ENCODE results near the gene TMOD4. TPM values are rescaled to one million over a fixed set of nuclear protein-coding genes. Genes with fewer than 3 reads are reported as not detected.
"Not testable (repeated sequence)": the region's sequence is repeated elsewhere in the genome, so short reads cannot be mapped to it uniquely, and the experiment has no call there.

TMOD4 gene
- total RNA-seq, 2 experiments from 2014 or later = 1.4 TPM; not detected in 1

DNA sequence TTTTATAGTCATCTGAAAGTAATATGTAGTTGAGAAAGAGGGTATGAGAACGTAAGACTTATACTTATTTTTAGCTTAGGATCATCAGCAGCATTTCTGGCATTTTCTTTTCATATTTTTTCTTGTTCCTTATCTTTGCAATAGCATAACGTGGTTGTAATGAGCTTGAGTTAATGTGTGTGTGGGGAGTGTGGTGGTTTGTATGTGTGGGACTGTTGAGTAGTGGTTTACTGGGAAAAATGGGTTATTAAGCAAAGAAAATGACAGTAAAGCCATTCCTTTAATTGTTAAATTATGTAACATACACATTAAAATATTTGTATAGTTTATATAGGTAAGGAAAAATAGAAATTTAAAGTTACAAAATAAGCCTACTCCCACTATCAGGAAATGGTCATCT, 37.8 kb upstream of the TMOD4 start:
- Histone ChIP-seq H3K36me3 (ENCODE audit: insufficient read depth, low read length) (peaks cover 66% of the 10 kb centered on the region), H3K4me1 (ENCODE audit: insufficient read depth, low read length, poor library complexity, severe bottlenecking) (no peaks in the 10 kb centered on the region), H3K79me2 (ENCODE audit: insufficient read depth, low read depth, low read length) (peaks cover 79% of the 10 kb centered on the region), H3K4me3 (ENCODE audit: low read depth, low read length, poor library complexity, severe bottlenecking) (no peak overlapping the region), H3K27ac (ENCODE audit: low read depth, low read length, poor library complexity, severe bottlenecking) (no peak overlapping the region), H2AFZ (ENCODE audit: low read length) (no peak overlapping the region), H3K9me3 (ENCODE audit: low read length) (no peaks in the 10 kb centered on the region), H4K20me1 (ENCODE audit: insufficient read depth, low read length) (peaks cover 4% of the 10 kb centered on the region; the same call in 1 of the 2 replicates), H3K4me2 (ENCODE audit: low read length) (no peak overlapping the region), H3K9me2 (ENCODE audit: insufficient read depth, low read length) (no peaks in the 10 kb centered on the region)
- BruUV-seq (replicated peaks) = TSS peak; percentile 37
- ChIA-PET POLR2A (interaction anchor here (0.5 to 1.3 kb wide), 4 partner anchors 13 to 186 kb away, joined by 3 read pairs; partner anchors contain the start of genes PIP5K1A and PSMB4), CTCF (ENCODE audit: unreplicated experiment) (no interaction called here)
- intact Hi-C loops (cut with micrococcal nuclease; ENCODE audit: unreplicated experiment) = no loop called here
- TF ChIP-seq EZH2phosphoT487 (IDR thresholded peaks at IDR 0.05; ENCODE audit: borderline replicate concordance, low read depth, low read length) (no peak), CTCF (conservative IDR thresholded peaks at IDR 0.05; ENCODE audit: low read length) (no peak)
- no peak for DNase-seq (ENCODE audit: low spot score)

- Histone ChIP-seq H3K9me2 (ENCODE audit: insufficient read depth, low read length) (no peaks in the 10 kb centered on the region), H3K79me2 (ENCODE audit: insufficient read depth, low read depth, low read length) (peaks cover 77% of the 10 kb centered on the region), H3K4me1 (ENCODE audit: insufficient read depth, low read length, poor library complexity, severe bottlenecking) (no peaks in the 10 kb centered on the region), H3K4me2 (ENCODE audit: low read length) (no peak overlapping the region), H2AFZ (ENCODE audit: low read length) (no peak overlapping the region), H3K27ac (ENCODE audit: low read depth, low read length, poor library complexity, severe bottlenecking) (no peak overlapping the region), H4K20me1 (ENCODE audit: insufficient read depth, low read length) (peaks cover 4% of the 10 kb centered on the region; the same call in 1 of the 2 replicates), H3K9me3 (ENCODE audit: low read length) (no peaks in the 10 kb centered on the region), H3K36me3 (ENCODE audit: insufficient read depth, low read length) (peaks cover 68% of the 10 kb centered on the region), H3K4me3 (ENCODE audit: low read depth, low read length, poor library complexity, severe bottlenecking) (no peak overlapping the region)
- POLR2A ChIA-PET = interaction anchor here (0.6 to 1.2 kb wide), 3 partner anchors 10 to 152 kb away, joined by 3 to 8 read pairs (median 3); partner anchors contain the start of gene MLLT11
- no peak for DNase-seq (ENCODE audit: low spot score)
- CTCF ChIA-PET (ENCODE audit: unreplicated experiment) = no interaction called here
- TF ChIP-seq EZH2phosphoT487 (IDR thresholded peaks at IDR 0.05; ENCODE audit: borderline replicate concordance, low read depth, low read length) = no peak
- no peak for TF ChIP-seq CTCF (conservative IDR thresholded peaks at IDR 0.05; ENCODE audit: low read length)
- no TSS peak for BruUV-seq (replicated peaks)
- intact Hi-C loops (cut with micrococcal nuclease; ENCODE audit: unreplicated experiment) = no loop called here
Measured at GRCh38 chr1:151211972-151212705, 36.4 kb upstream of the TMOD4 start.

DNA sequence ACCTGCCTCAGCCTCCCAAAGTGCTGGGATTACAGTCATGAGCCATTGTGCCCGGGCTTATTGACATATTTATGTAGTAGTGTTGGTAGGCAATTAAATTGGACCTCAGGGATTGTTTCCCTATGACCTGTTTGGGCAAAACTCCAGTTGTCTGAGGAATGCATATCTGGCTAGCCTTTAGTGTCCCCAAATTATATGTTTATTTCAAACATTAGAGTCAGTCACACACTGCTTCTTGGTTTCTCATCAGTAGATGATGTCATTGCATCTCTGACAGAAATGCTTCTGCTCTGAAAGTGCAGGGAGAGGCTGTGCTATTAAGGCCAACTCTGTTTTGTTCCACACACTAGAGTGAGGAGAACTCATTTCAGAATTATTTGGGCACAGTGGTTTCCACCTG, 35.0 kb upstream of the TMOD4 start:
- TF ChIP-seq EZH2phosphoT487 (IDR thresholded peaks at IDR 0.05; ENCODE audit: borderline replicate concordance, low read depth, low read length) (no peak), CTCF (conservative IDR thresholded peaks at IDR 0.05; ENCODE audit: low read length) (no peak)
- BruUV-seq (replicated peaks) = no TSS peak
- Histone ChIP-seq H3K79me2 (ENCODE audit: insufficient read depth, low read depth, low read length) (peaks cover 76% of the 10 kb centered on the region), H3K4me2 (ENCODE audit: low read length) (no peak overlapping the region), H3K36me3 (ENCODE audit: insufficient read depth, low read length) (peaks cover 78% of the 10 kb centered on the region), H2AFZ (ENCODE audit: low read length) (no peak overlapping the region), H4K20me1 (ENCODE audit: insufficient read depth, low read length) (peaks cover 4% of the 10 kb centered on the region; the same call in 1 of the 2 replicates), H3K4me1 (ENCODE audit: insufficient read depth, low read length, poor library complexity, severe bottlenecking) (no peaks in the 10 kb centered on the region), H3K9me3 (ENCODE audit: low read length) (no peaks in the 10 kb centered on the region), H3K4me3 (ENCODE audit: low read depth, low read length, poor library complexity, severe bottlenecking) (no peak overlapping the region), H3K27ac (ENCODE audit: low read depth, low read length, poor library complexity, severe bottlenecking) (no peak overlapping the region), H3K9me2 (ENCODE audit: insufficient read depth, low read length) (no peaks in the 10 kb centered on the region)
- intact Hi-C loops (cut with micrococcal nuclease; ENCODE audit: unreplicated experiment) = no loop called here
- POLR2A ChIA-PET = no interaction called here
- no peak for DNase-seq (ENCODE audit: low spot score)
- CTCF ChIA-PET (ENCODE audit: unreplicated experiment) = no interaction called here

GRCh38 chr1:151205381-151205965, 29.7 kb upstream of the TMOD4 start:
- H3K4me3 ChIP-seq (ENCODE audit: low read depth, low read length, poor library complexity, severe bottlenecking); intact Hi-C loops (cut with micrococcal nuclease; ENCODE audit: unreplicated experiment); H2AFZ ChIP-seq (ENCODE audit: low read length); H3K9me3 ChIP-seq (ENCODE audit: low read length); H3K27ac ChIP-seq (ENCODE audit: low read depth, low read length, poor library complexity, severe bottlenecking); H3K4me2 ChIP-seq (ENCODE audit: low read length); H3K9me2 ChIP-seq (ENCODE audit: insufficient read depth, low read length); H3K4me1 ChIP-seq (ENCODE audit: insufficient read depth, low read length, poor library complexity, severe bottlenecking); H4K20me1 ChIP-seq (ENCODE audit: insufficient read depth, low read length); BruUV-seq (replicated peaks); DNase-seq (ENCODE audit: low spot score); POLR2A ChIA-PET; CTCF ChIA-PET (ENCODE audit: unreplicated experiment): not testable (repeated sequence)
- Histone ChIP-seq H3K36me3 (ENCODE audit: insufficient read depth, low read length) (peaks cover 88% of the 10 kb centered on the region), H3K79me2 (ENCODE audit: insufficient read depth, low read depth, low read length) (peaks cover 86% of the 10 kb centered on the region)

Measured in OCI-LY7 (cell line).